A673 (cell line): ENCODE data around the gene TGM1. TPM values are rescaled to one million over a fixed set of nuclear protein-coding genes. Genes with fewer than 3 reads are reported as not detected.

Source experiments
- BruUV-seq: library from RNA; stranded (reverse); fragments of 400-500 nt; replicated peaks from 2 replicates; lab custom pipeline; 2021; lab: Mats Ljungman, UMichigan
- CTCF ChIA-PET: fragments of 300-600 bp; sonication (Branson Sonifier 250); formaldehyde crosslinking; loops from one replicate; lab custom pipeline; 2022; ENCODE audit warnings: antibody characterized with exemption; lab: Charles Lee
- POLR2A ChIA-PET: fragments of 300-600 bp; sonication (Branson Sonifier 250); formaldehyde crosslinking; loops from one replicate; lab custom pipeline; 2022; ENCODE audit warnings: antibody characterized with exemption; ENCODE audit not compliant: low non-redundant PET; lab: Charles Lee
- DNase-seq: peaks from one replicate; pipeline ENCODE4 v3.0.0-alpha.2; 2015; ENCODE audit warnings: low spot score
- H3K27ac ChIP-seq: fragments of 200-600 bp; sonication (generic); 2 replicates; pipeline ENCODE4 v1.5.1; 2016; ENCODE audit warnings: mixed run types, low read depth, mild to moderate bottlenecking, mixed read lengths, antibody characterized with exemption, low read length; ENCODE audit not compliant: poor library complexity, severe bottlenecking
- H3K27me3 ChIP-seq: fragments of 200-600 bp; sonication (generic); replicated peaks from 2 replicates; pipeline ENCODE4 v1.6.1; 2017; ENCODE audit warnings: mixed run types, low read depth, mild to moderate bottlenecking, mixed read lengths, antibody characterized with exemption, low read length; ENCODE audit not compliant: insufficient read depth, poor library complexity
- H3K36me3 ChIP-seq: fragments of 200-600 bp; sonication (generic); 2 replicates; pipeline ENCODE4 v1.6.1; 2016; ENCODE audit warnings: mixed run types, mild to moderate bottlenecking, mixed read lengths, antibody characterized with exemption, low read length; ENCODE audit not compliant: insufficient read depth, poor library complexity, severe bottlenecking
- H3K4me1 ChIP-seq: fragments of 200-600 bp; sonication (generic); 2 replicates; pipeline ENCODE4 v1.6.1; 2017; ENCODE audit warnings: mixed run types, mild to moderate bottlenecking, mixed read lengths, antibody characterized with exemption, low read length; ENCODE audit not compliant: insufficient read depth, poor library complexity, severe bottlenecking
- H3K4me3 ChIP-seq: fragments of 200-600 bp; sonication (generic); 2 replicates; pipeline ENCODE4 v1.5.1; 2016; ENCODE audit warnings: low read depth, mixed run types, mild to moderate bottlenecking, mixed read lengths, low read length; ENCODE audit not compliant: poor library complexity, severe bottlenecking
- H3K9me3 ChIP-seq: fragments of 200-600 bp; sonication (generic); 2 replicates; pipeline ENCODE4 v1.6.1; 2016; ENCODE audit warnings: mixed run types, low read depth, mild to moderate bottlenecking, mixed read lengths, antibody characterized with exemption, low read length; ENCODE audit not compliant: poor library complexity, severe bottlenecking
- EZH2 ChIP-seq: fragments of 200-600 bp; sonication (generic); IDR thresholded peaks from 2 replicates; pipeline ENCODE4 v1.6.1; 2017; ENCODE audit warnings: borderline replicate concordance, low read depth, mild to moderate bottlenecking, mixed read lengths, antibody characterized with exemption, low read length; ENCODE audit not compliant: poor library complexity, severe bottlenecking
- intact Hi-C: fragments of 100-400 bp; cut with micrococcal nuclease; formaldehyde crosslinking; loops from one replicate; pipeline ENCODE4 v1.10.0; 2022; ENCODE audit not compliant: unreplicated experiment
- total RNA-seq: library from RNA; stranded (reverse); gene quantifications from 2 replicates; pipeline ENCODE4 v1.2.3, GENCODE V29; 2021
- TF ChIP-seq, protein P1 (sequence below): fragments of 300-800, 200-600 bp; sonication (generic); conservative IDR thresholded peaks from 2 replicates; pipeline ENCODE4 v1.5.1; 2017; ENCODE audit warnings: low read depth, mild to moderate bottlenecking, antibody characterized with exemption, low read length, moderate library complexity, mixed read lengths

TGM1 gene
- total RNA-seq, 1 experiment from 2014 or later: 1.5 TPM

DNA sequence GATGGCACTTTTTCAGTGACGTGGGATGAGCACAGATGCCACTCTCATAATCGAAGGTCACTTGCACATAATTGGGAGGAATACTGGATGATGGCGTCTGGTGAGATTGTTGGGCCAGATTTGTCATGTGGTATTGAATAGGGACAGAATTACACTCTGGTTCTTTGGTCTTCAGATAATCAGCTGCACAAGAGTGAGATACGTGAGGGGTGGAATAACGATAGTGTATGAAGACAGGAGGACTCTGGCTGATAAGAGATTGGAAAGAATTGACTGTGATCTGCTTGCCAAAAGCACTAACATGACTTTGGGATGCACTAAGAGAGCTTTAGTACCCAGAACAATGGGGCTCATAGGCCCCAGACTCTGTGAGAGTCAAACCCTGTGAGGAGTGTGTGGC, 15.4 kb upstream of the TGM1 start:
- H3K4me1 ChIP-seq: no peaks in the 10 kb centered on the region
- H3K4me3 ChIP-seq: no peak overlapping the region
- BruUV-seq: no TSS peak
- DNase-seq: no peak
- intact Hi-C loops: no loop called here
- H3K27me3 ChIP-seq: no peaks in the 10 kb centered on the region
- TF ChIP-seq EZH2: no peak
- TF ChIP-seq, protein P1, sequence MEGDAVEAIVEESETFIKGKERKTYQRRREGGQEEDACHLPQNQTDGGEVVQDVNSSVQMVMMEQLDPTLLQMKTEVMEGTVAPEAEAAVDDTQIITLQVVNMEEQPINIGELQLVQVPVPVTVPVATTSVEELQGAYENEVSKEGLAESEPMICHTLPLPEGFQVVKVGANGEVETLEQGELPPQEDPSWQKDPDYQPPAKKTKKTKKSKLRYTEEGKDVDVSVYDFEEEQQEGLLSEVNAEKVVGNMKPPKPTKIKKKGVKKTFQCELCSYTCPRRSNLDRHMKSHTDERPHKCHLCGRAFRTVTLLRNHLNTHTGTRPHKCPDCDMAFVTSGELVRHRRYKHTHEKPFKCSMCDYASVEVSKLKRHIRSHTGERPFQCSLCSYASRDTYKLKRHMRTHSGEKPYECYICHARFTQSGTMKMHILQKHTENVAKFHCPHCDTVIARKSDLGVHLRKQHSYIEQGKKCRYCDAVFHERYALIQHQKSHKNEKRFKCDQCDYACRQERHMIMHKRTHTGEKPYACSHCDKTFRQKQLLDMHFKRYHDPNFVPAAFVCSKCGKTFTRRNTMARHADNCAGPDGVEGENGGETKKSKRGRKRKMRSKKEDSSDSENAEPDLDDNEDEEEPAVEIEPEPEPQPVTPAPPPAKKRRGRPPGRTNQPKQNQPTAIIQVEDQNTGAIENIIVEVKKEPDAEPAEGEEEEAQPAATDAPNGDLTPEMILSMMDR: no peak
- POLR2A ChIA-PET: no interaction called here
- CTCF ChIA-PET: no interaction called here
- H3K36me3 ChIP-seq: no peaks in the 10 kb centered on the region
- H3K9me3 ChIP-seq: no peaks in the 10 kb centered on the region
- no peak overlapping the region for H3K27ac ChIP-seq

DNA sequence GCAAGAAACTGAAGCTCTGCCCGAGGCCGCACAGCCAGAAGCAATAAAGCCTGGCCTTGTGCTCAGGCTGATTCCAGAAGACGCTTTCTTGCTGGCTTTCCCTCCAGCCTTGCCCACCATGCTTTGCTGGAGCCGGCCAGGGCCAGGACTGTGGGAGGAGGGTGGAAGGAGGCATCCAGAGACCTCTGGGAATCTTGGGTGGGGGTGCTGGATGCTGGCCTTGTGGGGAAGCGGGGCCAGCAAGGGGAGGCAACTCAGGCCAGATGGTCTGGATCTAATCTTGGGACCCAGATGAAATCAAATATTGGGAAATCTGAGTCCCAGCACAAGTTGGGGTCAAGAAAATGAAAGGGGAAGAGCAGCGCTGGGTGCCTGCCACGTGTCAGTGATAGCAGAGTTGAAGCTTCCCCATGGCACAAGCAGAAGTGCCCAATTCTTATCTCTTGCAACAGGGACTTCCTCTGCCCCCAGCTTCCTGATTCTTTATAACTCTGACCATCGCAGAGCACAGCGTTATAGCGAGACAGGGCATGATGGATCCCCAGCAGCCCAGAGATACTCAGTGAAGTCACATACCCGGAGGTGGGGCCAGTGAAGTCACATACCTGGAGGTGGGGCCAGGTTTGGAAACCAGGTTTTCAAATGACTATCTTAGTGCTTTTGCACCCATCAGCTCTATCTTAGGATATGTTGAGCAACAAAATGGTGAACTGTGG, 14.8 kb upstream of the TGM1 start:
- CTCF ChIA-PET: no interaction called here
- Histone ChIP-seq H3K4me1 (no peaks in the 10 kb centered on the region), H3K27me3 (no peaks in the 10 kb centered on the region), H3K4me3 (no peak overlapping the region), H3K36me3 (no peaks in the 10 kb centered on the region), H3K27ac (no peak overlapping the region), H3K9me3 (no peaks in the 10 kb centered on the region)
- intact Hi-C loops: no loop called here
- POLR2A ChIA-PET: no interaction called here
- BruUV-seq: no TSS peak
- TF ChIP-seq EZH2: no peak
- TF ChIP-seq, protein P1: no peak
- DNase-seq: no peak

DNA sequence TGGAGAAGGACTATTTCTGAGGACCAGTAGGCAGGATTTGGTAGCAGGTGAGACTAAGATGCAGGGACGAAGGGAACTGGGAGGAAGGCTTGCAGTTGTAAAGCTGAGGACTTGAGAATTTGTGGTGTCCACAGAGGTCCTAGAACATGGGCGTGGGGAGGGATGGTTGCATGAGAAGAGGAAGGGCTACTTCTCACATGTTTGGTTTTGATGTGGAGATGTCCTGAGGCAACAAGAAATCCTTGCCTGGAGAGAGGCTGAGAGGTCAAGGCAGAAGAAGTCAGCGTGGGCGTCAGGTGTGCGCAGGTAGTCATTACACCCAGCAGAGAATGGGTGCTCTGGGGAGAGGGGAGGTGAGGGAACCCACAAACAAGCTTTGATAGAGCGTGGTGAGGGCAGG, 14.1 kb upstream of the TGM1 start:
- no peak for TF ChIP-seq EZH2
- TF ChIP-seq, protein P1: no peak

More for the DNA sequence above, 14.1 kb upstream of the TGM1 start:
- Histone ChIP-seq H3K4me1 (no peaks in the 10 kb centered on the region), H3K36me3 (no peaks in the 10 kb centered on the region), H3K27me3 (no peaks in the 10 kb centered on the region), H3K27ac (no peak overlapping the region), H3K4me3 (no peak overlapping the region), H3K9me3 (no peaks in the 10 kb centered on the region)
- ChIA-PET POLR2A (interaction anchor here (0.5 kb wide), 1 partner anchor 723 kb away, joined by 10 read pairs; no protein-coding TSS in a partner anchor), CTCF (no interaction called here)
- intact Hi-C loops: no loop called here
- DNase-seq: no peak
- no TSS peak for BruUV-seq
